Measurements from ENCODE around the gene CNOT1. TPM values are rescaled to one million over a fixed set of nuclear protein-coding genes. Genes with fewer than 3 reads are reported as not detected.

The CNOT1 gene
- 100 to 1,000 TPM in 3 of 4 donors, 10 to 100 TPM in 1; 69.4 to 173 (median 151) TPM for total RNA-seq

DNA sequence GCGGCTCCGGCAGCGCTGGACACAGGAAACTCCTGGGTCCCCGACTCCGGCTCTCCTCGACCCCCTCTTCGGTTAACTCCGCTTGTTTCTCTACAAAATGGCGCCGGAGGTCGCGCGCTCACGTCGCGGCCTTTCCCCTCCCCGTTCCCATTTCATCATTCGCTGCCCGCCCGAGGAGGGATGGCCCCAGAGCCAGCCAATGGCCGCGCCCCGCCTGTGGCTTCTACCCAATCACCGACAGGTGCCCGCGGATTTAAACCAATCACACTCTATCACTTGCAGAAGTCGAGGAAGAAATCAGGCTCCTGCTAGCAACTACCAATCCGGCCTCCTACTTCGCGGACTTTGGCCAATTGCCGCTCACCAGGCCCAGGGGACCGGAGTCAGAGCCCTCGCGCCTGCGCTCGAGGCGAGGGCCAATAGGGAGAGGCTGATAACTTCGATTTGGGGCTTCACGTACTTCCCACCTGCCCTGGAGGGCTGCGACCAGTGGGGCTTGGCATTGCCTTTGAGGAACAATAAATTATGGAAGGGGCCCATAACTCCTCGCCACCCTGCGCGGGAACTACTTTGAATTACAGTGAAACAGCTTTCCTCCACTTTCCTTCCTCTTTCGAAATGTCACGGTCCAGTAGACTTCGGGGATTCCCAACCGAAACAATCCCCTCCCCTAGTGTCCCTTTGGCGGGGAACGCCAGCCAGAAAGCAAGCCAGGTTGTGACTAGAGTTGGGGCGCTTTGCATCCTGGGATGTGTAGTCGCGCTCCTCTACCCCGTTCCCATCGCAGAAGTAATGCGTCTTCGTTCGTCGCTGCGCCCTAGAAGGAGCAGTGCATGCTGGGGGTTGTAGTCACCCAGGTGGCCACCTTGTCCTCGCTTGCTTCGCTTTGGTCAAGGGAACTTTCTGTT is at the start of gene CNOT1:
TSS of gene CNOT1 (minus strand) at position 94 of the 908 bp plus-strand sequence. CDS start 30,489 bp downstream, outside the sequence.
- no peaks in the 10 kb centered on the region for H3K27me3 ChIP-seq
- peak; percentile 80 for TF ChIP-seq POLR2A (IDR thresholded peaks at IDR 0.05)
- TF ChIP-seq, protein P1, sequence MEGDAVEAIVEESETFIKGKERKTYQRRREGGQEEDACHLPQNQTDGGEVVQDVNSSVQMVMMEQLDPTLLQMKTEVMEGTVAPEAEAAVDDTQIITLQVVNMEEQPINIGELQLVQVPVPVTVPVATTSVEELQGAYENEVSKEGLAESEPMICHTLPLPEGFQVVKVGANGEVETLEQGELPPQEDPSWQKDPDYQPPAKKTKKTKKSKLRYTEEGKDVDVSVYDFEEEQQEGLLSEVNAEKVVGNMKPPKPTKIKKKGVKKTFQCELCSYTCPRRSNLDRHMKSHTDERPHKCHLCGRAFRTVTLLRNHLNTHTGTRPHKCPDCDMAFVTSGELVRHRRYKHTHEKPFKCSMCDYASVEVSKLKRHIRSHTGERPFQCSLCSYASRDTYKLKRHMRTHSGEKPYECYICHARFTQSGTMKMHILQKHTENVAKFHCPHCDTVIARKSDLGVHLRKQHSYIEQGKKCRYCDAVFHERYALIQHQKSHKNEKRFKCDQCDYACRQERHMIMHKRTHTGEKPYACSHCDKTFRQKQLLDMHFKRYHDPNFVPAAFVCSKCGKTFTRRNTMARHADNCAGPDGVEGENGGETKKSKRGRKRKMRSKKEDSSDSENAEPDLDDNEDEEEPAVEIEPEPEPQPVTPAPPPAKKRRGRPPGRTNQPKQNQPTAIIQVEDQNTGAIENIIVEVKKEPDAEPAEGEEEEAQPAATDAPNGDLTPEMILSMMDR (IDR thresholded peaks at IDR 0.05), result peak in 2 of 4 experiments; percentile 29
- no peaks in the 10 kb centered on the region for H3K9me3 ChIP-seq
- intact Hi-C loops (cut with DNase I; ENCODE audit: low total_unique reads), result no loop called here
- peak; percentile 98 to 99 for DNase-seq
- peak within 1 kb of the TSS; percentile 99 for H3K27ac ChIP-seq
- H3K4me3 ChIP-seq, result peak within 1 kb of the TSS; percentile 84 to 92
- peaks cover 0 to 5% of the 10 kb centered on the region in 2 donors for H3K4me1 ChIP-seq
- no peaks in the 10 kb centered on the region for H3K36me3 ChIP-seq

DNA sequence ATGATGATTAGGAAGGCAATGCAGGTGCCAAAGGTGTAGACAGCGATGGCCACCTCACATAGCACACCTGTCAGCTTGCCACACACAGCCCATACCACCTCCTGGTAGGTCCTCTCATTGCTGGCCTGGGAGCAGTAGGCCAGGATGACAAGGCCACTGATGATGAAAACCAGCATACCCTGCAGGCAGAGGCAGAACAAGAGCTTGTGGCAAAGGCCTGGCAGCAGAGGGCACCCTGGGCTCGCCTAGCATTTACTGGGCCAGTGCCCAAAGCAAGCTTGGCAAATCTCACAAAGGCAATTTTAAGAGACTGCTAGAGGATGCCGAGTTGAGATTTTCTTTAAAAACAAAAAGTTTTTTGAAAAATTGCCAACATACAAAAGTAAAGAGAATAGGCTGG is 49.1 kb upstream of the CNOT1 start:
- no peak for DNase-seq
- no peak for TF ChIP-seq POLR2A (IDR thresholded peaks at IDR 0.05)
- TF ChIP-seq, protein P1 (IDR thresholded peaks at IDR 0.05), result no peak
- H3K9me3 ChIP-seq, result no peaks in the 10 kb centered on the region
- H3K4me1 ChIP-seq, result peaks cover 0 to 4% of the 10 kb centered on the region in 2 donors
- no peaks in the 10 kb centered on the region for H3K27me3 ChIP-seq
- no peak overlapping the region for H3K4me3 ChIP-seq
- H3K36me3 ChIP-seq, result no peaks in the 10 kb centered on the region
- intact Hi-C loops (cut with DNase I; ENCODE audit: low total_unique reads), result no loop called here
- H3K27ac ChIP-seq, result no peak overlapping the region

DNA sequence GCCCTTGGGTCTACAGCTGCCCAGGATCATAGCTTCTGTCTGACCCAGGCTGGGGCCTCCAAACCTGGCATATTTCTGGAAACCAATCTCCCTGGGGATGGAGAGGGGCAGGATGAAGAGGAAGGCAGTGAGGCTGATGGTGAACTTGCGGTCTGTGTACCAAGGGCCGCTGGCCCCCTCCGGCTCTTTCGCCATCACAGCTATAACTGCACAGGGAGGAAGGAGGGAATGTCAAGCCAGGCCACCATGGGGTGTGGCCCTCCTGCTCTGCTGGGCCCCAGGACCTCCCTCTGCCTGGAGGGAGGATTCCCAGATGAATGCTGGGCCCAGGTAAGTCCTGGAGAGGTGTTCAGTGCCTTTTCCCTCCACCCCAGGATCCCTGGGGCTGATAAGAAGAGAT is 48.6 kb upstream of the CNOT1 start:
- TF ChIP-seq, protein P1 (IDR thresholded peaks at IDR 0.05), result no peak
- TF ChIP-seq POLR2A (IDR thresholded peaks at IDR 0.05), result no peak
- no peaks in the 10 kb centered on the region for H3K4me1 ChIP-seq
- no peaks in the 10 kb centered on the region for H3K36me3 ChIP-seq
- intact Hi-C loops (cut with DNase I; ENCODE audit: low total_unique reads), result no loop called here
- DNase-seq, result no peak
- H3K27ac ChIP-seq, result no peak overlapping the region
- H3K27me3 ChIP-seq, result no peaks in the 10 kb centered on the region
- no peak overlapping the region for H3K4me3 ChIP-seq
- H3K9me3 ChIP-seq, result no peaks in the 10 kb centered on the region

DNA sequence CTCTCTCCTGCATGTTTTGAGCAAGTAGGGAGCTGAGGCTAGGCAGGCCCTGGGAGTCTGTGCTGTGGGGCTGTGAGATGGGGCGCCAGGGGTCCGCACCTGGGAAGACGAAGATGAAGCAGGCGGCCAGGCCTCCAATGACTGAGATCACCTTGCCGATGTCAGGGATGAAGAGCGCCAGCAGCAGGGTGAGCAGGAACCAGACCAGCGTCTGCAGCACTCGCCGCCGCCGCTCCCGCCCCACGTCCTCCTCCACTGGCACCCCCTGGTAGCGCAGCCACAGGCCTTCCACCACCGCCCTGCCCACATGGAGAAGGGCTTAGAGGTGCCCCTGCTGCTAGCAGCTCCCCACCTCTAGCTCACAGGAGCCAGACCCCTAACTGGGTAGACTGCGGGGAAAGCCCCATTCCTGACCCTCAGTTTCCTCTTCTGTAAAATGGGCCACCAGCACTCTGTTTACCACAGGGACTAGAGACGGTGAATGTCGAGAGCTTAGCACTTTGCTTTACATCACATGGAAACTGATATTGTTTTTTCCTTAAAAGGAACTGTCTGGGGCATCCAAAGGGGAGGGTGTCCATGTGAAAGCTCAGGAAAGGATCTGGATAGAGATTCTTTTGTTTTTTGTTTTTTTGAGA is 41.4 kb upstream of the CNOT1 start:
- intact Hi-C loops (cut with DNase I; ENCODE audit: low total_unique reads), result no loop called here
- no peaks in the 10 kb centered on the region for H3K4me1 ChIP-seq
- H3K9me3 ChIP-seq, result no peaks in the 10 kb centered on the region
- H3K27ac ChIP-seq, result no peak overlapping the region
- no peaks in the 10 kb centered on the region for H3K27me3 ChIP-seq
- DNase-seq, result no peak
- no peaks in the 10 kb centered on the region for H3K36me3 ChIP-seq
- TF ChIP-seq, protein P1 (IDR thresholded peaks at IDR 0.05), result no peak
- no peak for TF ChIP-seq POLR2A (IDR thresholded peaks at IDR 0.05)
- H3K4me3 ChIP-seq, result no peak overlapping the region

DNA sequence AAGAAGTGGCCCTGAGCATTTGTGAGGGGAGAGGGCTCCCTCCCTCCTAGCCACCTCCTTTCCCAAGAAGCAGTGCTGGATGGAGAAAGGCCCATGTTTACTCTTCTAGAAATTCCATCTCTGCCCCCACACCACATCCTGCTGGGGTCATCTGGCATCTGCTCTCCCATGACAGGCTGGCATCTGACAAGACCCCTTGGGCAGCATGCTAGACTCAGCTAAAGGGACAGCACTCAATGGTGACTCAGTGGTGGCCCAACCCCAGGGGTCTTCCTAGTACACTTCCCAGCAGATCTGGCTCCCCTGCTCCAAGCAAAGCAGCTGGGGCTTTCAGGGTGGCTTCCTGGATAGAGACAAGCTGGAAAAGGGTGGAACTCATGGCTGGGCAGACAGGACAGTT is 40.6 kb upstream of the CNOT1 start:
- intact Hi-C loops (cut with DNase I; ENCODE audit: low total_unique reads), result no loop called here
- no peaks in the 10 kb centered on the region for H3K4me1 ChIP-seq
- TF ChIP-seq POLR2A (IDR thresholded peaks at IDR 0.05), result no peak
- TF ChIP-seq, protein P1 (IDR thresholded peaks at IDR 0.05), result no peak
- H3K27ac ChIP-seq, result no peak overlapping the region
- no peaks in the 10 kb centered on the region for H3K27me3 ChIP-seq
- no peak for DNase-seq
- no peaks in the 10 kb centered on the region for H3K36me3 ChIP-seq
- no peaks in the 10 kb centered on the region for H3K9me3 ChIP-seq
- H3K4me3 ChIP-seq, result no peak overlapping the region
